AG09319 (cell line): ENCODE results near the gene MYCBP2.

ENCODE experiments used
- DNase-seq: peaks from one replicate; pipeline ENCODE4 v3.0.0-alpha.2; 2010; ENCODE audit warnings: low read depth; ENCODE audit errors: extremely low read depth
- CTCF ChIP-seq: IDR thresholded peaks from 2 replicates; pipeline ENCODE4 v1.5.1; 2011; ENCODE audit warnings: low read depth, mild to moderate bottlenecking, inconsistent platforms, low read length, moderate library complexity

Gene MYCBP2

GRCh38 chr13:77113496-77113895 lies 213.4 kb downstream of the MYCBP2 start:
- no peak for TF ChIP-seq CTCF
- no peak for DNase-seq

DNA sequence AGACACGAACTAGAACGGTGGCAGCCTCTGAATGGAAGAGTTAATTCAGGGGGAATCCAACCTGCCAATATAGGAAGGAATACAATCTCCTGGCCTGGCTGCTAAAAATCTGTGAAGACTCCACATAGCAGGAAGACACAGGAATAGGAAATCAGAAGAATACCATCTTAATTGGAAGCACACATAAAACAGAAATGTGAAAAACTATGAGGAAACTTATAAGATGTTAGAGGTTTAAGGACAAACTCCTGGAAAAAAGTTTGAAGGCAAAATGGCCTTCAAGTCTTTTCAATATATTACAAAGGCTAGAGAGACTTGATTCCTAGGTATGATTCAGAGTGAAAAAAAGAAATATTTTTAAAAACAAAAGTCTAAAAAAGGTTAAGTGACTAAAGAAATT lies 221.8 kb downstream of the MYCBP2 start:
- DNase-seq: no peak
- TF ChIP-seq CTCF: no peak

GRCh38 chr13:77099415-77099814 lies 227.5 kb downstream of the MYCBP2 start:
- TF ChIP-seq CTCF: no peak
- DNase-seq: no peak

DNA sequence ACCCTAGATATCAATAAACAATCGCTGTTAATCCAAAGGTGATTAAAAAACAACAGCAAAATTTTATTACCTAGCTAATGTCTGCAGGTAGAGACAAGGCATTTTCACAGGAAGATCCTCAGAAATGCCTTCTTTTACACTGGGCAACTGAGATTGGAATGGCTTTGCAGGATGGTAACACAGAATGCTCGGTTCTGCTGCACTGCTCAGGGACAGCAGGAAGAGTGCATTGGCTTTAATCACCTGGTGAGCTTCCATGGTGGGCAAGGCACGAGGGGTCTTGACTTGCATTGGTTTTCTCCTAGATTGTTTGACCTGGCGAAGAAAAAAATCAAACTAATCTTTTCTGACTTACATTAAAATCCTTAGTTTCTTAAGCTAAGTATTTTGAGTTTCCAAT lies 231.6 kb downstream of the MYCBP2 start:
- no peak for DNase-seq
- no peak for TF ChIP-seq CTCF

DNA sequence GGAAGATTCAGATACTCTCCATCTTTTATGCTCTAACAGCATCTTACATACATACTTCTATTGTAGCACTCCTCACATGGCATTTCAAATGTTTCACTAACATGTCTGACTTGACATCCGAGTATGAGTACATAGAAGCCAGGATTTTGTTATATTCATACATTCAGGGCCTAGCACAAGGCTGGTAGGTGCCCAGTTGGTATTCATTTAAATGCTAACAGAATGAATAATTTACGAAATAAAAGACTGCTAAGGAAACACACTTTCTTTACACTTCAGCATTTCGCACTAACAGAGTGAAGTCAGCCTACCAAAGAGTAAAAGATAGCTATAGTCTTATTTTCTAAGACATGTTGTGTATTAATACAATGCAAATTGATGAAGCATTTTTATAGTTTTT lies 232.1 kb downstream of the MYCBP2 start:
- TF ChIP-seq CTCF: no peak
- no peak for DNase-seq

GRCh38 chr13:77093735-77094134 lies 233.2 kb downstream of the MYCBP2 start:
- TF ChIP-seq CTCF: no peak
- no peak for DNase-seq

DNA sequence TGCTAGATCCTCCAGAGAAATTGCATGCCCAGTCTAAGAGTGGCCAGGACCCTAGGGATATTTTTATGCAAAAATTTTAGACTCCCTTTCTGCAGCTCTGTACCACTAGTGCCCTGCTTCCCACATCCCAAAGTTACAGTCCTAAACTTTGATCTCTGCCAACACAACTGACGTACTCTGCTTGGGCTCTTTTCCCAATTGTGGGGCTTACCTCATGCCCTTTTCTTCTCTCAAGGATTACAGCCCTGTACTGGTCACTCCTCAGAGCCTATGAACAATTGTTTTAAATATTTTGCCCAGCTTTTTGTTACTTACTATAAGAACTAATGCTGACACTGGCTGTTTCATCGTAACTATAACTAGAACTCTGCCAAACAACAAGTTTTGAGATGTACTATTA lies 242.1 kb downstream of the MYCBP2 start:
- no peak for DNase-seq
- TF ChIP-seq CTCF: no peak
